Inflammatory macrophage (primary cell): ENCODE measurements around the gene R3HDM2.

Source experiments
- DNase-seq, 2 donors: peaks; one replicate each; pipeline ENCODE4 v3.0.0-alpha.2; 2020 to 2022

The R3HDM2 gene

DNA sequence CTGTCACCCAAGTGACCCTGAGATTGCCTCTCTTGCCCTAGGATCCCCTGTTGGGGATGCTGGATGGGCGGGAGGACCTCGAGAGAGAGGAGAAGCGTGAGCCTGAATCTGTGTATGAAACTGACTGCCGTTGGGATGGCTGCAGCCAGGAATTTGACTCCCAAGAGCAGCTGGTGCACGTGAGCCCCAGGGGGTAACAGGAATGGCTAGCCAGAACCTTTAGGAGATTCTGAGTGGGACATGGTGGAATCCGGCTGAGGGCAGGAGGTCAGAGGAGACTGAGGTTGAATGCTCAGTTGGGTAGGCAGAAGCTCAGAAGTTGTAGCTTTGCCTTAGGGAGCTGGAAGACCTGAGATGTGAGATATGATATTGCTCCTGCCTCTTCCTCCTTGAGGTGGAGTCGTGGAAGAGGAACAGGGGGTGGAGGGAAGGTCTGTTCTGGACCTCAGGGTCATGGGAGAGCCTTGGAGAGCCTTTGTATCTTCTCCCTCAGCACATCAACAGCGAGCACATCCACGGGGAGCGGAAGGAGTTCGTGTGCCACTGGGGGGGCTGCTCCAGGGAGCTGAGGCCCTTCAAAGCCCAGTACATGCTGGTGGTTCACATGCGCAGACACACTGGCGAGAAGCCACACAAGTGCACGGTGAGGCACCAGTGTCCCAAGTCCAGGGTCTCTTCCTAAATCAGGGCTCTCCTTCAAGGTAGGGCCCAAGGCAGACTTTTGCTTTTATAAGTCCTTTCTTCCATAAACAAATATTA is 35.1 kb upstream of the R3HDM2 start:
- DNase-seq: no peak

DNA sequence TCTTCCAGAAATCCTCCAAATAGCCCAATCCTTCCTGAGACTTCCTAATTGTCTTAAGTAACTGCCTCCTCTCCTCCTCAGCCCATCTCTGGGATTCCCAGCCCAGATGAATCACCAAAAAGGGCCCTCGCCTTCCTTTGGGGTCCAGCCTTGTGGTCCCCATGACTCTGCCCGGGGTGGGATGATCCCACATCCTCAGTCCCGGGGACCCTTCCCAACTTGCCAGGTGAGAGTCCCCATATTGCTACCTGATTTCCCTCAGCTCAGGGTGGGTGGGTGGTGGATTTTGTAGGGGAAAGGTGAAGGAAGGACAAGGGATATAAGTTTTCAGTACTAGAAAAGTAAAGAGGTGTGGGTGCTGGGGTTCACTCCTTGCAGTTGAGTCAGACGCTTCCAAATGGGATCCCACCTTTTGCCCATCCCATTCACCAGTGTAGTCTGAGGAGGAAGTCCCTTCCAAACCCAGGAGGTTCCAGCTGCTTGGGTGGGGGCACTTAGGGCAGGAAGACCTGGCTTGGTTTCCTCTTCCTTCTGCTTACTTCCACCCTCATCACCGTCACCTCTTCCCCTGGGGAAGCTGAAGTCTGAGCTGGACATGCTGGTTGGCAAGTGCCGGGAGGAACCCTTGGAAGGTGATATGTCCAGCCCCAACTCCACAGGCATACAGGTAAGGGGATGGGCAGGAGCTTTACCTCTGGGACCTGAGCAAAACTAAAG is 34.3 kb upstream of the R3HDM2 start:
- DNase-seq: no peak

DNA sequence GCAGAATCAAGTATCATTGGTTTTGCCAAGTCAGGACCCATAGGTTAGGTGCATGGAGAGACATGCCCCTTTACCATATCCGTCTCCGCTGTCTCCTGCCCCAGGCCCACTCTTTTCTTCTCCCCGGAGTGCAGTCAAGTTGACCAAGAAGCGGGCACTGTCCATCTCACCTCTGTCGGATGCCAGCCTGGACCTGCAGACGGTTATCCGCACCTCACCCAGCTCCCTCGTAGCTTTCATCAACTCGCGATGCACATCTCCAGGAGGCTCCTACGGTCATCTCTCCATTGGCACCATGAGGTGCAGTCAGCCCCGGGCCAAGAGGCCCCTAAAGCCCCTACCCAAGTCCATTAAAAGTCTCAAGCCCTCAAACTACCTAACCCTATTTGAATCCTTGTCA is 33.7 kb upstream of the R3HDM2 start:
- no peak for DNase-seq

DNA sequence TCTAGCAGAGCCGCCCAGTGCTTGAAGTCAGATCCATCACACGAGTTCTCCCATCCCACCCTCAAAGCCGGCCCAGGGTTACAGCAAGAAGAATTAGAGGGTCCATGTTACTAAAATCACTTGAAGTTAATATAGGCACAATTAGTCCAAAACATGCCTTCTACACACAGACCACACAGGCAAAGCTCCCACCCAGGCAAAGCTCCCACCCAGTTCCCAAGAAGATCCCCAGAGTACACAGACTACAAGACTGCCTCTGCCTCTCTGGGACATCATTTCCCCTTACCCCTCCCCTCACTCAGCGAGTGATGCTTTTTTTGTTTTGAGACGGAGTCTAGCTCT is 32.0 kb upstream of the R3HDM2 start:
- DNase-seq: no peak

DNA sequence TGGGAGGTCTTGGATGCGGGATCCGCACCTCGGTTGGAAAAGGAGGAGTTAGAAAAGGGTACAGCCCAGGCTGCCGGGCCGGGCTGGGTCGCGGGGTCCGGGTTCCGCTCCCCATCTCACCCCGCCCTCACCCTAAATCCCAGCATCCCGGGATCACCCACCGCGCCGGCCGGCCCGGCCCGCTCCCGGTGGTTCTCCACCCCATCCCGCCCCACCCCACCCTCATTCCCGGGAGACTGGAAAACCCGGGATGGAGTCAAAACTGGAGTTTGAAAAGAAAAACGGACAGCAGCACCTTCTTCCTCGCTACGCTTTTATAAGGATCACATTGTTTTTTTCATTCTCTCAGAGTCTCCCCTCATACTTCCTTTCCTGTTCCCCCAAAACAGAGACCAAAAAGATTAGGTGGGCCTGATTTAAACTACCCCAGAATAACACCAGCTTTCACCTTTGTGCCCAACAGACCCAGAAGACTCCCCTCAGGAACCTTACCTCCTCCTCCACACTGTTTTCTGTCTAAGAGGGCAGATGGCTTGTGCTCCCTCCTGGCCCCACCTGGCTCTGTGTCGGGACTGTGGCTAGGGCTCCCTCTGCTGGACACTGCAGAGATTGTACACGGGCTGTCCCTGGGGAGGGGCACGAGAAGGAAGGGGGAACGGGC is 31.5 kb upstream of the R3HDM2 start:
- DNase-seq: peak; percentile 75 to 78

DNA sequence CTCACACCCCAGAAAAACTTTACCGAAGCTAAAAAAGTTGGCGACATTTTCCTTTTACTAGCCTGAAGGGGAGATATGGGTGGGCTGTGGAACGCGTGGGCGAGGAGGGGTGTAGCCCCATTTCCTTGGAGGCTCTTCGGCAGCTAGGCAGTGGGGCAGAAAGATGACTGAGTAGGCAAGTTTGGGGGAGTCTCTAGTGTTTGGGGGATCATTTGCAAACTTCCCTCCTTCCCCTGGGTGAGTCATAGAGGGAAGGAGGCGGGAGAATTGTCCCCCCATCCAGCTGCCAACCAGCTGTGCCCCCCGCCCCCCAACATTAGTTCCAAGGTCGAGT is 31.0 kb upstream of the R3HDM2 start:
- no peak for DNase-seq

DNA sequence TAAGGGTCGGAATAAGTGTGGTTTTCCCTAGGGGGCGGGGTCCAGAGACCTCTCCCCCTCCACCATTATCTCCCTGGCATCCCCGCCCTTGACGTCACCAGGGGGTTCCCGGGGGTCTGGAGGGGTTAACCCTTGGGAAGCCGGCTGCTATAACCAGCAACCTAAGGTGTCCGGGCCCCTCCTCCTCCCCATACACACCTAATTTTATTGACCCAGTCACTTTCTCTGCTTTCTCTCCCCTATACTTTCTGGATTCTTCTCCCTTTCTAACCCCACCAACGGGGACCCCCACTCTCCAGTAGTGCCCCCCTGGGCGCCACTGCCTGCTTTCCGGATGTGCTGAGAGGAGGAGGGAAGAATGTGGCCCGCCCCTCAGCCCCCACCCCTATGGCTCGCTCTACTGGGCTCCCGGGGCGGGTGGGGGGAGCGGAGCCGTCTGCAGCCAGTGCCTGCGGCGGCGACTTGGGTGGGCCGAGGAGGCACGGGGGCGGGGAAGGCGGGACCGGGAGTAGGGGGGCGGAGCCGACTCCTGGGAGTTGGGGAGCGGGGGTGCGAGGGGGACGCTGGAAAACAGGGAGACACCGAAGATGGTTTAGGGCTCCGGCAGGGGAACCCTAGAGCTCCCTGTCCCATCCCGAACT is 30.6 kb upstream of the R3HDM2 start:
- peak in 1 of 2 donors; percentile 24 for DNase-seq

DNA sequence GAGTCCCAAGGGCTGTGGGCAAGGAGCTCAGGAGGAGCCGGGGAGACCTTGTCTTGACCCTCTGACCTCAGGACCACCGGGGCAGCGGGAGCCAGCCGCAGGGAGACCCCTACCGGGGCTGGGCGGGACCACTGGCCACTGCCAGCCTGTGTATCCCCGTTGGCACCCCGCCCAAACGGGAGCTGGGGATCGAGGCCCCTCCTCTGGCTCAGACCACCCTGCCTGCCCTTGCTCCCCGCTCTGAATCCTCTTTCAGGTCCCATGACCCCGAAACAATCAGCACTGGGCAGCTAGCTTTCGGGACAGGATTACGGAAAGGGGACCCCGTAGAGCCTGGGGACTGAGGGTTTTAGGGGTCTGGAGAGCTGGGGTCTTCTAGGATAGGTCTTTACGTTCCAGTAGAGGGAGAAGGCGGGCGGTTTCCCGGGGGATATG is 30.0 kb upstream of the R3HDM2 start:
- no peak for DNase-seq

DNA sequence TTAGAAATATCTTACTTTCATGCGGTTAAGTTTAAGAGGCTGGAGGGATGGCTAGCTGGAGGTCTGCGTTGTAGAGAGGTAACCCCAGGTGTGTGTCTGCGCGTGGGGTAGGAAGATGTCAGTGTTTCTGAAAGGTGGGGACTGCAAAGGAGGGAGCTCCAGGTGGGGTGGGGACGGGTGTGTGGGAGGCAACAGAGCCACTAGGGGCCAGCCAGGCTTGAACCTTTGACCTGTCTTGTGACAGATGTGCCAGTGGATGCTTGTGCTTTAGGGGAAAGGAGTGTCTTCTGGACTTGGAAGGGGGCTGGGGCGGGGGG is 29.6 kb upstream of the R3HDM2 start:
- no peak for DNase-seq

DNA sequence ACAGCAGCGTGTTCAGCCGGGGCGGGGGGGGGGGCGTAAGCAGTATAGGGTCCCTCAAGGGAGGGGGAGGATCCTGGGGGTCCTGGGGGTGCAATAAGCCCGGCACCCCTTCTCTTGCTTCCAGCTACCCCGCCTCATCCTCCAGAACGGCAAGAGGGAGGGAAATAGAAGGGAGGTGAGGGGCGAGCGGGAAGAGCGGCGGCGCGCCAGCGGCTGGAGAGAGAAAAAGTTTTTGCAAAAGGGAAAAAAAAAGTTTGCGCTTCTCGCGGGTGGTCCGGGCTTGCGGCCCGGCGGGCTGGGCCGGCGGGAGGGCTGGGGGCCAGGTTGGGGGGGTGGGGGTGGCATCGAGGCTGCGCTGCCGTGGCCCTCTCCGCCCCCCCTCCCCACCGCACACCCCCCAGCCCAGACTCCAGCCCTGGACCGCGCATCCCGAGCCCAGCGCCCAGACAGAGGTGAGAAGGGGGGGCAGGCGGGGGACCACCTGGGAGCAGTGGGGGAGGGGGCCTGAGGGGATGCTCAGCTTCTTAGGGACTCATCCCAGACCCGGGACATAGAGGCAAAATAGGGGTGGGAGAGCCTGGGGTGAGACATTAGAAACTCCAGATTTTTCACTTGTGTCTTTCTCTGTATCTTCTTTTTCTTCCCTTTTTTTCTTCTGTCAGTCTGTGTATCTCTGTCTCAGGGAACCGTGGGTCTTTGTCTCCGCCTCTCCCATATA is 29.1 kb upstream of the R3HDM2 start, which contains the start of gene GLI1:
TSS of gene GLI1 (plus strand) at position 36 of the 718 bp plus-strand sequence. CDS start 3,907 bp downstream, outside the sequence.
- DNase-seq: no peak

DNA sequence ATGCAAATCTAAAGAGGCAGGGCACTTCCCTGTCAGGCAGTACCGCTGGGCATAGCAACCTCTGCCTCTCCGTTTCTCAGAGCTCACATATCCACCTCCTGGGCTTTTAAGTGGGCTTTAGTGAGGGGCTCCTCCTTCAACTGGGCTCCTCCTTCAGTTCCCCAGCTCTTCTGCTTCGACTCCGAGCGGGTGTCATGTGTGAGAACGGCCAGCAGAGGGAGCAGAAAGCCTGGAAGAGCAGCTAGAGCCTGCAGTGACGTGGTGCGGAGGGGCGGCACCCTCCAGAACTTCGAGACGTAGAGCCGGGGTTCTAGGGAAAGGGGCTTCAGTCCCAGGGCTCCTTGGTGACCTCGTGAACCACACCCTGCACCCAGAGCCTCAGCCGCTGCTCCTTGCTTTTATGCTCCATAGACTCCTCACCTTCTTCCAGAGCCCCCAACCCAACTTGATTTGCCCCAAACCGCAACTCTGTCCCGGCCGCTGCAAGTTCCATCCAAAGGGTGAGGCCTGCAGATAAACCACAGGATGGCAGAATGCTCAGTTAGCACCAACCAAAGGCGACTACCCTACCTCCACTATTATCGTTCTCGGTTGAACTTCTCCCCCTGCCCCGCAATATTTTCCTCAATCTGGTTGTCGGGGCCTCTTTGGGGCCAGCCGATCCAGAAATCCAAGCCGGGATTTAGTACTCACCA is 28.4 kb upstream of the R3HDM2 start:
- DNase-seq: peak; percentile 94 to 96

DNA sequence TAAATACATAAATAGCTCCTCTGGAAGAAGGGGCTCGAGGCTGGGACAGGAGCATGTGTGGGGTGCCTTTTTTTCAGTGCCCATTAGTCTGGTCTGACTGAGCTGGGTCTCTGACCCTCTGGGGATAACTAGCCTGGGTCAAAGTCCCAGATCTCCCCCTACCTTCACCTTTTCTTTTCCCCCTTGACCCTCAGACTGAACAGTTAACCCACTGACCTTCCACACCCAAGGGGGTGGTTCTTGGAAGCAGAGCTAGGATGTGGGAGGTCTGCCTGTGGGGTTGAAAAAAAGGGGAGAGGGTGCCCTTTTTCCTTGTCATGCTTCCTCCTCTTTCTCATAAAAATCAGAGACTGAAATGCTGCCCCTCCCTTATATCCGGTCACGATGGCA is 27.8 kb upstream of the R3HDM2 start:
- no peak for DNase-seq

DNA sequence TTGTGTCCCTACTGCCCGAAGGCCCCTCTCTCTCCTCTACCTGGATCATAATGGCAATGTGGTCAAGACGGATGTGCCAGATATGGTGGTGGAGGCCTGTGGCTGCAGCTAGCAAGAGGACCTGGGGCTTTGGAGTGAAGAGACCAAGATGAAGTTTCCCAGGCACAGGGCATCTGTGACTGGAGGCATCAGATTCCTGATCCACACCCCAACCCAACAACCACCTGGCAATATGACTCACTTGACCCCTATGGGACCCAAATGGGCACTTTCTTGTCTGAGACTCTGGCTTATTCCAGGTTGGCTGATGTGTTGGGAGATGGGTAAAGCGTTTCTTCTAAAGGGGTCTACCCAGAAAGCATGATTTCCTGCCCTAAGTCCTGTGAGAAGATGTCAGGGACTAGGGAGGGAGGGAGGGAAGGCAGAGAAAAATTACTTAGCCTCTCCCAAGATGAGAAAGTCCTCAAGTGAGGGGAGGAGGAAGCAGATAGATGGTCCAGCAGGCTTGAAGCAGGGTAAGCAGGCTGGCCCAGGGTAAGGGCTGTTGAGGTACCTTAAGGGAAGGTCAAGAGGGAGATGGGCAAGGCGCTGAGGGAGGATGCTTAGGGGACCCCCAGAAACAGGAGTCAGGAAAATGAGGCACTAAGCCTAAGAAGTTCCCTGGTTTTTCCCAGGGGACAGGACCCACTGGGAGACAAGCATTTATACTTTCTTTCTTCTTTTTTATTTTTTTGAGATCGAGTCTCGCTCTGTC is 26.1 kb upstream of the R3HDM2 start:
- DNase-seq: no peak

DNA sequence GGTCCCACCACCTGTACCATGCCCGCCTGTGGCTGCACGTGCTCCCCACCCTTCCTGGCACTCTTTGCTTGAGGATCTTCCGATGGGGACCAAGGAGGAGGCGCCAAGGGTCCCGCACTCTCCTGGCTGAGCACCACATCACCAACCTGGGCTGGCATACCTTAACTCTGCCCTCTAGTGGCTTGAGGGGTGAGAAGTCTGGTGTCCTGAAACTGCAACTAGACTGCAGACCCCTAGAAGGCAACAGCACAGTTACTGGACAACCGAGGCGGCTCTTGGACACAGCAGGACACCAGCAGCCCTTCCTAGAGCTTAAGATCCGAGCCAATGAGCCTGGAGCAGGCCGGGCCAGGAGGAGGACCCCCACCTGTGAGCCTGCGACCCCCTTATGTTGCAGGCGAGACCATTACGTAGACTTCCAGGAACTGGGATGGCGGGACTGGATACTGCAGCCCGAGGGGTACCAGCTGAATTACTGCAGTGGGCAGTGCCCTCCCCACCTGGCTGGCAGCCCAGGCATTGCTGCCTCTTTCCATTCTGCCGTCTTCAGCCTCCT is 25.4 kb upstream of the R3HDM2 start:
- no peak for DNase-seq

DNA sequence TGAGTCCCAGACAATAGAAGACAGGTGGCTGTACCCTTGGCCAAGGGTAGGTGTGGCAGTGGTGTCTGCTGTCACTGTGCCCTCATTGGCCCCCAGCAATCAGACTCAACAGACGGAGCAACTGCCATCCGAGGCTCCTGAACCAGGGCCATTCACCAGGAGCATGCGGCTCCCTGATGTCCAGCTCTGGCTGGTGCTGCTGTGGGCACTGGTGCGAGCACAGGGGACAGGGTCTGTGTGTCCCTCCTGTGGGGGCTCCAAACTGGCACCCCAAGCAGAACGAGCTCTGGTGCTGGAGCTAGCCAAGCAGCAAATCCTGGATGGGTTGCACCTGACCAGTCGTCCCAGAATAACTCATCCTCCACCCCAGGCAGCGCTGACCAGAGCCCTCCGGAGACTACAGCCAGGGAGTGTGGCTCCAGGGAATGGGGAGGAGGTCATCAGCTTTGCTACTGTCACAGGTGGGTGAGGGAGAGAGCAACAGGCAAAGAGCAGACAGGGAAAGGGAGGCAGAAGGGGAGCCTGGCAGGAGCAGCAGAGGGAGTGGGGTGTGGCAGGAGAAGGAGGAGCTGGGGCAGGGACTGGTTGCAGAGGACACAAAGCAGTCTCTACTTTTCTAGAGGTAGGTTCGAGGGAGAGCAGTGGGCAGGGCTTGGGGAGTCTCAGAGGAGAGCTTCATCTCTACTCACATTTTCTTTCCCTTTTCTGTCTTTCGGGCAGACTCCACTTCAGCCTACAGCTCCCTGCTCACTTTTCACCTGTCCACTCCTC is 24.7 kb upstream of the R3HDM2 start:
- no peak for DNase-seq

DNA sequence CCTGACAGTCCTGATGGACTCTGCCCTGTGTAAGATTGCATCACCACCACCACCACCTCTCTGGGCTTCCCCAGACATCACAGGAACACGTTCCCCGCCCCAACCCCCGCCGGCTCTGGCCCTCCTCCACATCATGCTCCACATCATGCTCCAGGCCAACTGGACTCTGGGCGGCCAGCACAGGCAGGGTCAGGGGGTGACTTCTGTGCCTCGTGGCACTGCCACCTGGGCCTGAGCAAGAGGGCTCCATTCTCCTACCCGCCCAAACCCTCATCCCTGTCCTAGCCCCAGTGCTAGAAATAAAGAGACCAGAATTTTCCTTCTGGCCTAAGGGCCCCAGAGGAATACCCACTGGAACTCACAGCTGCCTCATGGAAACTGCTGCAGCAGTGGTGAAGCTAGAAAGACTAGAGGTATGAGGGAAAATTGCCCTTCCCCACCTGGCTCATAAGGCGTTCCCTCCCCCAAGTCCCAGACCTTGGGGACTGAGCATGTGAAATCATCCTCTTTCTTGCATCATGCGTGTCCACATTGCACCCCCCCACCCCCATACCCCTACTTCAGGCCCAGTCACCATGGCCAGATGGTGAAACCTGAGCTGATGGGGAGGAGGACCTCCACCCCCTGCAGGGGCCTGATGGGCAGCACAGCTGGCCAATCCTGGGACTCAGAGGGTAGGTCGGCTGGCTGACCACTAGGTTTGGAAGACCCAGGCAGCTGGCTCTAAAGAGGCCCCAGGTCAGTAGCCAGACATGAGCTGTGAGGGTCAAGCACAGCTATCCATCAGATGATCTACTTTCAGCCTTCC is 23.9 kb upstream of the R3HDM2 start, which contains the start of gene INHBE:
TSS of gene INHBE (plus strand) at position 742 of the 808 bp plus-strand sequence. CDS start 230 bp downstream, outside the sequence.
- peak; percentile 26 to 59 for DNase-seq

DNA sequence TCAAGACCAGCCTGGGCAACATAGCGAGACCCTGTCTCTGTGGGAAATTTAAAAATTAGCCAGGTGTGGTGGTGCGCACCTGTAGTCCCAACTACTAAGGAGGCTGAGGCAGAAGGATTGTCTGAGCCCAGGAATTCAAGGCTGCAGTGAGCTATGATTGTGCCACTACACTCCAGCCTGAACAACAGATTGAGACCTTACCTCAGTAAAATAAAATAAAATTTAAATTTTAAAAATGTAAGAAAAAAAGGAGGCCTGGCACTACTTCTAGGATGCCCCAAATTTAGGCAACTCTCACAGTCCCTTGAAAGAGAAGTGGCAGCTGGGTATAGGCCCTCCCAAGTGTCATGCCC is 23.3 kb upstream of the R3HDM2 start:
- DNase-seq: no peak

DNA sequence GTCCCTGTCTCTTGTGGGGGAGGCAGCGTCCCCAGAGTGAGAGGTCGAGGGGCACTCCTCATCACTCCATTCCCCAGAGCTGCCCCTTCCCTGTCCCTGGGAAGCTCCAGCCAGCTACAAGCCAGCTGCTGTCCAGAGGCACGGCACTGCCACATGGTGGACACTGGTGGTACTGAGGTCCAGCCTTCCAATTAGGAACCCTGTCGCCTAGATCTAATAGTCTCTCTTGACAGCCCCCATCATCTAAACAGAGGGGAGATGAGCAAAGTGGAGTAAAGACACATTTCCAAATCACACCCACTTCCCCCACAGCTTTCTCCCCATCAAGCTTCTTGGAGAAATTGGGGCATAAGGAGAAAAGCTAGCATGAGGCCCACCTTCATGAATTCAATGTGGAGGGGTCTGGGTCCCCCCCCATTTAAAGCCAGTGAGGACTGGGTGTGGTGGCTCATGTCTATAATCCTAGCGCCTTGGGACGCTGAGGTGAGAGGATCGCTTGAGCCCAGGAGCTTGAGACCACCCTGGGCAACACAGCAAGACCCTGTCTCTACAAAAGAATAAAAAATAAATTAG is 22.2 kb upstream of the R3HDM2 start:
- DNase-seq: peak; percentile 72 to 76
